Osteoblast (primary cell): ENCODE measurements around the gene ARID4B. TPM values are rescaled to one million over a fixed set of nuclear protein-coding genes. Genes with fewer than 3 reads are reported as not detected.

Source experiments
- DNase-seq: peaks from one replicate; pipeline ENCODE4 v3.0.0; 2011; ENCODE audit warnings: low spot score, mixed read lengths; ENCODE audit not compliant: insufficient read length; ENCODE audit errors: missing footprints
- H2AFZ ChIP-seq: 2 replicates; pipeline ENCODE4 v1.6.0; 2011; ENCODE audit warnings: mild to moderate bottlenecking, low read length
- H3K27ac ChIP-seq: 2 replicates; pipeline ENCODE4 v1.5.1; 2011; ENCODE audit warnings: mild to moderate bottlenecking, low read depth, low read length, moderate library complexity
- H3K27me3 ChIP-seq: 2 replicates; pipeline ENCODE4 v1.6.0; 2012; ENCODE audit warnings: mild to moderate bottlenecking, control low read depth, inconsistent platforms, low read length, moderate library complexity; ENCODE audit not compliant: insufficient read depth
- H3K36me3 ChIP-seq: 2 replicates; pipeline ENCODE4 v1.5.1; 2011; ENCODE audit warnings: mild to moderate bottlenecking, low read length, control low read depth, moderate library complexity; ENCODE audit not compliant: insufficient read depth
- H3K4me1 ChIP-seq: 2 replicates; pipeline ENCODE4 v1.5.1; 2011; ENCODE audit warnings: mild to moderate bottlenecking, low read length, control low read depth, moderate library complexity; ENCODE audit not compliant: insufficient read depth
- H3K4me2 ChIP-seq: 2 replicates; pipeline ENCODE4 v1.6.0; 2011; ENCODE audit warnings: mild to moderate bottlenecking, low read length; ENCODE audit not compliant: insufficient read depth
- H3K4me3 ChIP-seq: fragments of 200-600 bp; sonication (generic); 3 replicates; pipeline ENCODE4 v1.5.1; 2012; ENCODE audit warnings: mild to moderate bottlenecking, low read length, inconsistent platforms; ENCODE audit not compliant: insufficient read depth
- H3K79me2 ChIP-seq: 2 replicates; pipeline ENCODE4 v1.6.0; 2012; ENCODE audit warnings: mild to moderate bottlenecking, low read length, control low read depth, inconsistent platforms; ENCODE audit not compliant: insufficient read depth
- H3K9me3 ChIP-seq: 2 replicates; pipeline ENCODE4 v1.5.1; 2011; ENCODE audit warnings: low read depth, low read length, control low read depth
- H4K20me1 ChIP-seq: 2 replicates; pipeline ENCODE4 v1.6.0; 2012; ENCODE audit warnings: mild to moderate bottlenecking, low read length, control low read depth; ENCODE audit not compliant: insufficient read depth
- CTCF ChIP-seq: IDR thresholded peaks from 2 replicates; pipeline ENCODE4 v1.5.1; 2011; ENCODE audit warnings: mild to moderate bottlenecking, low read depth, low read length, moderate library complexity; ENCODE audit errors: extremely low read depth
- total RNA-seq: library from RNA; depleted of rRNA; stranded (reverse); fragments of >200 nt; gene quantifications from 2 replicates; pipeline ENCODE4 v1.2.3, GENCODE V29; 2012

The ARID4B gene
- total RNA-seq, 1 donor = 33.7 TPM

- peak within 1 kb of the TSS; percentile 90 for H3K27ac ChIP-seq
- H3K9me3 ChIP-seq = no peaks in the 10 kb centered on the region
- no peaks in the 10 kb centered on the region for H3K36me3 ChIP-seq
- H3K27me3 ChIP-seq = no peaks in the 10 kb centered on the region
- peaks cover 40% of the 10 kb centered on the region for H4K20me1 ChIP-seq
- H3K4me2 ChIP-seq = peak within 1 kb of the TSS; percentile 97
- DNase-seq = peak; percentile 91
- peaks cover 21% of the 10 kb centered on the region for H3K4me1 ChIP-seq
- H3K4me3 ChIP-seq = peak within 1 kb of the TSS; percentile 90
- TF ChIP-seq CTCF = no peak
- H2AFZ ChIP-seq = peak within 1 kb of the TSS; percentile 95
- peaks cover 83% of the 10 kb centered on the region for H3K79me2 ChIP-seq
Measured at GRCh38 chr1:235328271-235329138, 526 bp upstream of the ARID4B start, which contains the start of gene GGPS1. GGPS1 (plus strand) TSS chr1:235328570; CDS start chr1:235335265, 6,695 bp downstream.

- H4K20me1 ChIP-seq = peaks cover 54% of the 10 kb centered on the region
- H3K9me3 ChIP-seq = no peaks in the 10 kb centered on the region
- no peak for TF ChIP-seq CTCF
- H3K27me3 ChIP-seq = no peaks in the 10 kb centered on the region
- peak overlapping the region; percentile 75 for H2AFZ ChIP-seq
- peak overlapping the region; percentile 97 for H3K4me2 ChIP-seq
- DNase-seq = peak; percentile 74
- peak overlapping the region; percentile 90 for H3K4me3 ChIP-seq
- H3K36me3 ChIP-seq = no peaks in the 10 kb centered on the region
- peaks cover 83% of the 10 kb centered on the region for H3K79me2 ChIP-seq
- H3K4me1 ChIP-seq = peaks cover 21% of the 10 kb centered on the region
- H3K27ac ChIP-seq = peak overlapping the region; percentile 82
Measured at GRCh38 chr1:235326719-235327558, 1.0 kb downstream of the ARID4B start.

GRCh38 chr1:235325854-235326253, 2.1 kb downstream of the ARID4B start:
- Histone ChIP-seq H3K27ac (peak overlapping the region; percentile 82), H3K79me2 (peaks cover 83% of the 10 kb centered on the region), H3K4me3 (peak overlapping the region; percentile 90), H2AFZ (no peak overlapping the region), H3K9me3 (no peaks in the 10 kb centered on the region), H3K4me2 (peak overlapping the region; percentile 97), H3K4me1 (peaks cover 13% of the 10 kb centered on the region), H3K36me3 (no peaks in the 10 kb centered on the region), H3K27me3 (no peaks in the 10 kb centered on the region), H4K20me1 (peaks cover 64% of the 10 kb centered on the region)
- TF ChIP-seq CTCF = no peak
- DNase-seq = peak; percentile 48

GRCh38 chr1:235325139-235325538, 2.8 kb downstream of the ARID4B start:
- peaks cover 9% of the 10 kb centered on the region for H3K4me1 ChIP-seq
- TF ChIP-seq CTCF = no peak

More at GRCh38 chr1:235325139-235325538, 2.8 kb downstream of the ARID4B start:
- Histone ChIP-seq H4K20me1 (peaks cover 70% of the 10 kb centered on the region), H3K27me3 (no peaks in the 10 kb centered on the region), H3K4me2 (peak overlapping the region; percentile 97), H2AFZ (no peak overlapping the region), H3K36me3 (no peaks in the 10 kb centered on the region), H3K9me3 (no peaks in the 10 kb centered on the region), H3K4me3 (peak overlapping the region; percentile 90), H3K79me2 (peaks cover 84% of the 10 kb centered on the region), H3K27ac (peak overlapping the region; percentile 2)
- DNase-seq = no peak
